Measurements from ENCODE around the gene MYBPHL.

DNA sequence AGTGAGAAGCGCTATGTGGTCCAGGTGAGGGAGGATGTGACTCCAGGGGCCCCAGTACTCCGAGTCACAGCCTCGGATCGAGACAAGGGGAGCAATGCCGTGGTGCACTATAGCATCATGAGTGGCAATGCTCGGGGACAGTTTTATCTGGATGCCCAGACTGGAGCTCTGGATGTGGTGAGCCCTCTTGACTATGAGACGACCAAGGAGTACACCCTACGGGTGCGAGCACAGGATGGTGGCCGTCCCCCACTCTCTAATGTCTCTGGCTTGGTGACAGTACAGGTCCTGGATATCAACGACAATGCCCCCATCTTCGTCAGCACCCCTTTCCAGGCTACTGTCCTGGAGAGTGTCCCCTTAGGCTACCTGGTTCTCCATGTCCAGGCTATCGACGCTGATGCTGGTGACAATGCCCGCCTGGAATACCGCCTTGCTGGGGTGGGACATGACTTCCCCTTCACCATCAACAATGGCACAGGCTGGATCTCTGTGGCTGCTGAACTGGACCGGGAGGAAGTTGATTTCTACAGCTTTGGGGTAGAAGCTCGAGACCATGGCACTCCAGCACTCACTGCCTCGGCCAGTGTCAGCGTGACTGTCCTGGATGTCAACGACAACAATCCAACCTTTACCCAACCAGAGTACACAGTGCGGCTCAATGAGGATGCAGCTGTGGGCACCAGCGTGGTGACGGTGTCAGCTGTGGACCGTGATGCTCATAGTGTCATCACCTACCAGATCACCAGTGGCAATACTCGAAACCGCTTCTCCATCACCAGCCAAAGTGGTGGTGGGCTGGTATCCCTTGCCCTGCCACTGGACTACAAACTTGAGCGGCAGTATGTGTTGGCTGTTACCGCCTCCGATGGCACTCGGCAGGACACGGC lies 55.3 kb downstream of the MYBPHL start:
- no peak for TF ChIP-seq CTCF (tag by site-specific recombination; IDR thresholded peaks at IDR 0.05)
- no peak for TF ChIP-seq ATF2 (tag by site-specific recombination; IDR thresholded peaks at IDR 0.05; ENCODE audit: low read depth)
- TF ChIP-seq, protein P1, sequence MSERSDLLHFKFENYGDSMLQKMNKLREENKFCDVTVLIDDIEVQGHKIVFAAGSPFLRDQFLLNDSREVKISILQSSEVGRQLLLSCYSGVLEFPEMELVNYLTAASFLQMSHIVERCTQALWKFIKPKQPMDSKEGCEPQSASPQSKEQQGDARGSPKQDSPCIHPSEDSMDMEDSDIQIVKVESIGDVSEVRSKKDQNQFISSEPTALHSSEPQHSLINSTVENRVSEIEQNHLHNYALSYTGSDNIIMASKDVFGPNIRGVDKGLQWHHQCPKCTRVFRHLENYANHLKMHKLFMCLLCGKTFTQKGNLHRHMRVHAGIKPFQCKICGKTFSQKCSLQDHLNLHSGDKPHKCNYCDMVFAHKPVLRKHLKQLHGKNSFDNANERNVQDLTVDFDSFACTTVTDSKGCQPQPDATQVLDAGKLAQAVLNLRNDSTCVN (tag by site-specific recombination; optimal IDR thresholded peaks at IDR 0.05) = no peak
- no peak for TF ChIP-seq ZNF558 (tag by site-specific recombination; IDR thresholded peaks at IDR 0.05)
- no peak for TF ChIP-seq HOXA7 (CRISPR knock-in tag; IDR thresholded peaks at IDR 0.05; ENCODE audit: borderline replicate concordance)
- TF ChIP-seq ZNF394 (tag by site-specific recombination; IDR thresholded peaks at IDR 0.05; ENCODE audit: borderline replicate concordance) = no peak
- TF ChIP-seq OSR2 (tag by site-specific recombination; IDR thresholded peaks at IDR 0.05) = no peak

Data from HEK293 (cell line).